HG02642 (cell line): Measurements from ENCODE around the gene ZFP1.

Experiments used
- ATAC-seq: cut with Tn5 transposase; IDR thresholded peaks from one replicate; pipeline ENCODE4 v1.9.1; 2021; ENCODE audit warnings: mild to moderate bottlenecking; ENCODE audit not compliant: unreplicated experiment, poor library complexity

The ZFP1 gene

DNA sequence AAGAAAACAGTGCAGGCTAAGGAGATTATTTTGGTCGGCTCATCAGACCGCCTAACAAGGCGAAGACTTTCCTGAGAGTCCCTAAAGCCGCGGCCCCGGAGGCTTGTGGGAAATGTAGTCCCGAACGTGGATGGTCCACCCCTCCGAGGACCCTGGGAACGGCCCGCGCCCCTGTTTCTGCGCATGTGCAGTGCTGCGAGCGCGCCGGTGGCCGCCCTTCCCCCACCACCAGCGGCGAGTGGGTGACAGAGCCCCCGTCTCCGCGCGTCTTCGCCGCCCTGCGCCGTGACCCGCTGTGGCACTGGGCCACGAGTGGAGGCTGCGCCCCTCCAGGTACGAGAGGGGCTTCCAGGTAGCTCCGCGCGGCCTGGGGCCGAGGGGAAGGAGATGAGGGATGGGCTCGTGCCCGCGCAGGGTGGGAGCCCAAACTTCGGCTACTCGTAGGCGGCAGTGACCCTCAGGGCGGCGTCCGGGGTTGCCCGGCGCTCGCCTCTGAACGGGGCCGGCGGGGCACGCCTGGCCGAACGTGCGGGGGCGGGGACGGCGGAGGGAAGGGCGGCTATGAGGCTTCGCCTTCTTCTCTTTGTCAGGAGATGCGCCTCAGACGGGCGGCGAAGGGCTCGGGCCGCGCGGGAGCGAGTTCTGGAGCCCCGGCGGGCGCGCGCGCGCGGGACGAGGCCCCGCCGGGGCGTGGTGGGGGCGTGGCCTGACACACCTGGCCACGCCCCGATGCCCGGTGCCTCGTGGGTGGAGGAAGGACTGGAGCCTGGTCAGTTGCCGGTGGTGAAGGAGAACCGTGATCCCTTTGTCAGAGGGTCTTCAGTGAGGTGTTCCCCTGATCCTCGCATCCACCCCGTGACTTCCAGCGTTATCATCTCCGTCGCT, at the start of gene ZFP1:
Gene ZFP1 (plus strand): TSS at position 214 of the 885 bp plus-strand sequence. CDS start 4,428 bp downstream, outside the sequence.
- ATAC-seq = peak; percentile 83

DNA sequence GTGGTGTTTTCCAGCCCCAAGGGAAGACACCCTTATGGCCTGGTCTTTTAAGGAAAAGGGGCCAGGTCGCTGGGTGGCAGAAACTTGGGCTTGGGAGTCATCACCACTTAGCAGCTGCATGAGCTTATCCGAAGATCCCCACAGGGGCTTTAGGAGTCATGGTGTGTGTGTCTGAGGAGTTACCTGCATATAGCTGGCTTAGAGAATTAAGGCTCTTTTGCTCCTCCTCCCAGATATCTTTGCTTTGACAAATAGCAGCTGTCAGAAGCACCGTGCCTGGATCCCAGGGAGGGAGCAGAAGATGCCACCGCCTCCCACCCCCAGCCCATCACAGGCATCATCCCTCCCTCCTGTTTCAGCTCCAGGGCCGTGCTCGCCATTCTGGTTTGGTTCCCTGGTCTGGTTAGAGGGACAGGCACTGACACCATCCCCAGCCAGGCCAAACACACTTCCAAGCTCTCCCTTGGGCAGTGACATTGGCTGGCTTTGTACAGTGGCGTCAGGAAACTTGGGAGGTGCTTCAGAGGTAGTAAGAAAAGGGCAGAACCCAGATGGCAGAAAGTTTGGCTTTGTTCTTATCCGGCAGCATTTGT, 49.2 kb upstream of the ZFP1 start:
- no peak for ATAC-seq

DNA sequence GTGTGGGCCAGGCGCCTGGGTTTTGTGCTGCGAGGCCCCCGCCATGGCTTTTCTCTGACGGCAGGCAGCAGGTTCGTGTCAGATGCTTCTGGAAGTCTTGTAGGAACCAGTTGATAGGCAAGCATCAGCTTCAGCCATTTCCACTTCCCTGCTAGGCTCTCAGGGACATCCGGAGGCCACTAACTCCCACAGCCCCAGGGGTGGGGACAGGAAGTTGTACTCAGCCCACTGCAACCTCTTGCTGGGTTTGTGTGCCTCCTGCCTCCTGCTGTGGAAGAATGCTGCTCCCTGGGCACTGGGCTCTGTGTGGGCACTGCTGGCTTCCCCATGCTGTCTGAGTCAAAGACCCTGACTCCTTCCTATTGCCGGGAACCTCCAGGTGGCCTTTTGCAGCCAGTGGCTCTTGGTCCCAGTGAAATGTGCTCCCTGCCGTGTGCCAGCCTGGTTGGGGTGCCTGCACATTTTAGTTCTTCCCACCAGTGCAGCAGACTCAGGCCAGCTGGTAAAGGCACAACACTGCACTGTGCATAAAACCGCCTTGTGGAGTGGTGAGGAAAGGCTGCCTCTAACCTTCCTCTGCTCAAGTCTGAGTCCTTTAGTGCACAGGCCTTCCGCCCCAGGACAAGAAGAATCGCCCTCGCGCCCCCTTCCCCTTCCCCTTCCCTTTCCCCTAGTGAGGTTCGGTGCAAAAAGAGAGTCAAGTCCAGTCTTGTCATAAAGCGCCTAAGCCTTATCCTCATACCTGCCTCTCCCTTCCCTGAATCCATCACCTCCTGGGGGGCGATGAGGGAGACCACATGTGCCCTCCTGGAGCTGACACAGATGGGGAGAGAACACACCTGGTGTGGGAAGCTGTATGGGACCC, 48.4 kb upstream of the ZFP1 start:
- peak; percentile 52 for ATAC-seq

GRCh38 chr16:75100603-75100990, 47.7 kb upstream of the ZFP1 start:
- no peak for ATAC-seq

DNA sequence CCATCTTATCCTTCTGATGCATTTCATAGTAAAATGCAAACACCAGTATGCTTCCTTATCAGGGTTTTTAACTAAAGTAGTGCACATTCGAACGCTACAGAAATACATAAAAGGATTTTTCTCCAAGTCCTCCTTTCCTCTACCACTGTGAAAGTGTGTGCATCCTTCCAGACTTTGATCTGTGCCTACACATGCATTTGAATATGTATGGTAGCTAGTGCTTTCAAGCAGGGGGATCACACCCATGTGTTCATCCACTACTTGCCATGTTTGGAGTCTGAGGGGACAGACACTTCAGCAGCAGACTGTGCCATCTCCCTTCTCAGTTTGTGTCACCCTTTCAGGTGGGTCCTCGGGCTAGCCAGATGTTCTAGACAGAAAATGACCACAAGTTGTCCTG, 46.7 kb upstream of the ZFP1 start:
- ATAC-seq = no peak

DNA sequence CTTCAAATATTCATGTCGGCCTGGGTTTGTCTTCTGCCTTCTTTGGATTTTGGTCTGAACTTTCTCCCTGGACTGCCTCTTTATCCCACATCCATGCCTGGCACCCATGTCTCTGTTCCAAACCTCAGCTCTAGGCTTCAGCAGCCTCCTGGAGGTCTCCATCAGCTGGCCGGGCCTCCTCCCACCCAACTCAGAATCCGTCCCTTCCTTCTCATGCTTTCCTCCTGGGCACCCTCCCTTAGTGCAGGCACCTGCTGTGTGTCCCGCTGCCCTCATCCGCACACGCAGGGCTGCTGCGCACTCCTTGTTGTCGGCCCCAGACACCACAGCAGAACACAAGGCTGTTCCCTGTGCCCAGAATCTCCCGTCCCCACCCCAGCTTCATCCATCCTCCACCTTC, 45.7 kb upstream of the ZFP1 start:
- ATAC-seq = no peak

DNA sequence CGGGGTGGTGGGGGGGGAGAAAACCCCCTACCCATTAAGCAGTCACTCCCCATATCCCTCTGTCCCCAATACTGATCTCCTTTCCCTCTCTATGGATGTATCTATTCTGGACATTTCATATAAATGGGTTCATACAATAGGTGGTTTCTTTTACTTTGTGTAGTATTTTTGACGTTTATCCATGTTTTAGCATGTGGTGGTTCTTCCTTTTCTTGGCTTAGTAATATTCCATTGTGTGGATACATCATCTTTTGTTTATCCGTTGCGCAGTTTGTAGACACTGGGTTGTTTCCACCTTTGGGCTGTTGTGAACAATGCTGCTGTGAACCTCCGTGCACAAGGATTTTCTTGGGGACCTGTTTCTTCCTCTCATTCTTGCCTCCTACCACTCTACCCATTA, 44.3 kb upstream of the ZFP1 start:
- no peak for ATAC-seq

DNA sequence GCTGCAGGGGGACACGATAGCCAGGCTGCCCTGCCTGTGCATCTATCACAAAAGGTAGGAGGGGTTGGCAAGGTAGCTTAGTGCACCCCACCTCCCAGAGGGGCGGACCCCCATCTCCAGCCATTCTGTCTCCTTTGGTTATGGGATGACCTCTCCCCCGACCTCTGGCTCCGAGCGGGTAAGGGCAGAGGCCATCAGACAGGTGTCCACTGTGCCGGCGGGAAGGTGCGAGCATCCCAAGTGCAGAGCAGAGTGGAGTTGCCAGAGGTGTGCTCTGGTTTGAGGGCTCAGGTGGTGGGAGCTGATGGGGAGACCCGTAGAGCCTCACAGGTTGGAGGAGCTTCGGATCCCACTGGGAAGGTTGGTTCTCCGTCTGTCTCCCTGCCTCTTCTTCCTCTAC, 43.5 kb upstream of the ZFP1 start:
- ATAC-seq = no peak

DNA sequence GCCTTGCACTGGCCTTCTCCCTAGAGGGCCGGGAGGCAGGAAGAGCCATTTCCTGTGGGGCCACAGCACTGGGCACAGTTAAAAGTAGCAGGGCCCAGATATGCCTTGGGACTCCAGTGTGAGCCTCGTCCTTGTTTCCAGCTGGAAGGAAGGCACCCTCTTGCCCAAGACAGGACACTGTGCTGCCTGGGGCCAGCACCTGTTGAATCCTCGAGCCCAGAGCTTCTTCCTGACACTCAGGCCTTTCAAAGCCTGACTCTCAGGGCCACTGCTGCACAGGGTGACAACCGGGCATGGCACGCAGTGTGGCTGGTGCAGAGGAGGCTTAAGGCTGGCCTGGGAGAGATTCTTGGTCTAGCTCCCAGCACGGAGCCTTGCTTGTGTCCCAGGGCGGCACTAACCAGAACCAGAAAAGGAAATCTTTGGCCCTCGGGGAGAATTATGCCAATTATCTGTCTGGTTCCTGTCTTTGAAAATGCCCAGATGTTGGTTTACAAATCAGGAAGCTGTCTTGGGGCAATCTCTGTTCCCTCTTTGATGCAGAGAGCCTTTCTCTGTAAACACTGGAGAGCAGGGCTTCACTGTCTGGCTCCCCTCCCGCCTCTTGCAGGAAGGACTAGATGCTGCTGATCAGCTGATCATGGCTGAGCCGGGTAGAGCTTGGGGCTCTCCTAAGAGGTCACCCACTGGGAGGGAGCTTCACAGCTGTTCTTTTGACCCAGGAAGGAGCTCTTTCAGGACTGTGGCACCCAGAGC, 42.8 kb upstream of the ZFP1 start:
- ATAC-seq = no peak

- no peak for ATAC-seq
Observed at GRCh38 chr16:75106351-75107274, 41.7 kb upstream of the ZFP1 start.

GRCh38 chr16:75107505-75107904, 40.8 kb upstream of the ZFP1 start:
- no peak for ATAC-seq

GRCh38 chr16:75108792-75109731, 39.3 kb upstream of the ZFP1 start:
- peak; percentile 39 for ATAC-seq

- no peak for ATAC-seq
Observed at GRCh38 chr16:75109732-75110243, 38.5 kb upstream of the ZFP1 start.

DNA sequence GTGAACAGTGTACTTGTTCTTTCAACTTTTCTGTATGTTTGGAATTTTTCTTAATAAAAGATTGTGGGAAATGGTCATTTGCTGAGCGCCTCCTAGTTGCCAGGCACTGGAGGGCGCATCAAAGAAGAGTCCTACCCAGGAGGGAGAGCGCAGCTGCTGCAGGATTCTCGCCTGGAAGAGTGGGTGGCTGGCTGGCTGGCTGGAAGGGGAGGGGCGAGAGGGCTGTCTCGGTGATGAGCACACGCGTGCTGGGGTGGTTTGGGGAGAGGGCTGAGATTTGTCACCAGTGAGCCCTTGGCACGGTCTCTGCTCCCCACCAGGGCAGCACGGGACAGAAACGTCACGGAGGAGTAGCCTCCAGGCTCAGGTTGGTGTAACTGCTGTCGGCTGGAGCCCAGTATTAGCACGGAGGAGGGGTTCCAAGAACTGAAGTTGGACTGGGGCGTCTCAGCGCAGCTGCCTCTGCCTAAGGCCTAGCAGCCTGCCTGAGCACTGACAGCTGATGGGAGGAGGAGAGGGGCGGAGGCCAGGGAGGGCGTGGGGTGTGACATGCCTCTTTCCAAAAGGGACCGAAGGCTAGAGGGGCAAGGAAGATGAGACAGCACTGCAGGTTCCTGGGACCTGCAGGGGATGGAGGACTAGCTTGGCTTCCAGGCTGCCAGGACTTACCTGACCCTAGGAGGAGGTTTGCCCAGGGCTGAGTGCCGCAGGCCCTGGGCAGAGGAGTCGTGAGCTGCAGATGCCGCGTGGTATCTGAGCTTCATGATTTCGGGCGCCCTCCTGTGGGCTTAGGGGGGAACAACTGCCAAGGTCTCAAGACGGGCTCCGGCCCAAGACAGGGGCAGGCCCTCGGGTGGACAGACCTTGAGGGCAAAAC, 37.4 kb upstream of the ZFP1 start:
- ATAC-seq = peak; percentile 74

DNA sequence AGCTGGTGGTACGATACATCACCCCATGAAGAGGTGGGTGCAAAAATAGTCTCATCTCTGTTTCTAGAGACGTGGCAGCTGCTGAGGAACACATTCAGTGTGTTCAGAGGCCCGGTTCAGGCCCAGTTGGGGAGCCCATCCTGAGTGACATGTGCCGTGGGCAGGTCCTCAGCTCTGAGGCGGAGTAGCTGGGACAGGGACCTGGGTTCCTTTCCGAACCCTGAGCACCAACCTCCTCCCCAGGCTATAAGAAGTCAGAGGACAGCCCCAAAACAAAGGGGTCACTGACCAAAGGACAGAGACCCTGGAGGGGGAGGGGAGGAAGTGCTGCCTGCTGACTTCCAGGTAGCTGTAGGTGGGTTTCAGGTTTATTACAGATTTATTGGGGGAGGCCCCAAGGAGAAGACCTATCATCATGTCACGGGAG, 36.8 kb upstream of the ZFP1 start:
- ATAC-seq = peak; percentile 12

GRCh38 chr16:75111961-75112733, 36.2 kb upstream of the ZFP1 start:
- ATAC-seq = no peak
